KBM-7 (cell line): Measurements from ENCODE around the gene CPNE7.
"Not testable (repeated sequence)": the region's sequence is repeated elsewhere in the genome, so short reads cannot be mapped to it uniquely, and the experiment has no call there.

Source experiments
- DNase-seq: peaks from one replicate; pipeline ENCODE4 v3.0.0-alpha.2; 2015
- in situ Hi-C: fragments of 300-500 bp; cut with MboI; formaldehyde crosslinking; loops from 2 replicates; pipeline ENCODE4 v1.14.3; 2020; ENCODE audit warnings: low sequenced_read_pairs, low pct_unique_long_range_greater_than_20kb, mixed read lengths

CPNE7 gene

GRCh38 chr16:89615176-89615575 lies 39.6 kb downstream of the CPNE7 start:
- no peak for DNase-seq
- in situ Hi-C loops: no loop called here

- peak; percentile 55 for DNase-seq
- in situ Hi-C loops: no loop called here
These were observed 40.1 kb downstream of the CPNE7 start for GRCh38 chr16:89615596-89616090.

GRCh38 chr16:89616623-89617022 lies 41.1 kb downstream of the CPNE7 start:
- no peak for DNase-seq
- in situ Hi-C loops: no loop called here

- in situ Hi-C loops: no loop called here
- DNase-seq: no peak
These were observed 41.5 kb downstream of the CPNE7 start for GRCh38 chr16:89617036-89617435.

GRCh38 chr16:89618109-89618998 lies 42.8 kb downstream of the CPNE7 start:
- peak; percentile 28 for DNase-seq
- in situ Hi-C loops: no loop called here

GRCh38 chr16:89619840-89620239 lies 44.3 kb downstream of the CPNE7 start:
- in situ Hi-C loops: no loop called here

GRCh38 chr16:89620406-89620841 lies 44.9 kb downstream of the CPNE7 start:
- in situ Hi-C loops: no loop called here
- DNase-seq: no peak

More at GRCh38 chr16:89619840-89620239, 44.3 kb downstream of the CPNE7 start:
- DNase-seq: no peak

GRCh38 chr16:89621136-89621697 lies 45.7 kb downstream of the CPNE7 start:
- in situ Hi-C loops: no loop called here
- no peak for DNase-seq

GRCh38 chr16:89621698-89622409 lies 46.3 kb downstream of the CPNE7 start:
- in situ Hi-C loops: no loop called here
- no peak for DNase-seq

- in situ Hi-C loops: no loop called here
- no peak for DNase-seq
These were observed 48.1 kb downstream of the CPNE7 start for GRCh38 chr16:89623511-89624261.

GRCh38 chr16:89624777-89625761 lies 49.5 kb downstream of the CPNE7 start:
- no peak for DNase-seq
- in situ Hi-C loops: no loop called here

GRCh38 chr16:89629827-89630610 lies 54.5 kb downstream of the CPNE7 start:
- DNase-seq: no peak
- in situ Hi-C loops: no loop called here

- in situ Hi-C loops: no loop called here
- DNase-seq: no peak
These were observed 57.6 kb downstream of the CPNE7 start for GRCh38 chr16:89633064-89633631.

GRCh38 chr16:89634463-89635385 lies 59.2 kb downstream of the CPNE7 start:
- in situ Hi-C loops, DNase-seq: not testable (repeated sequence)

GRCh38 chr16:89636663-89637062 lies 61.1 kb downstream of the CPNE7 start:
- no peak for DNase-seq
- in situ Hi-C loops: no loop called here

GRCh38 chr16:89637379-89637778 lies 61.8 kb downstream of the CPNE7 start:
- in situ Hi-C loops: no loop called here
- no peak for DNase-seq
